Stimulated activated naive CD8-positive, alpha-beta T cell treated with anti-CD3 and anti-CD28 coated beads, Interleukin-15, Interleukin-2, amounts not matched to agents 100 ng/mL and 50 ng/mL, for 24 hours (primary cell): Measurements from ENCODE around the gene HCFC1R1.

ENCODE experiments used
- H3K27ac Mint-ChIP-seq: one replicate; pipeline ENCODE4 v1.8.0; 2021; ENCODE audit warnings: mild to moderate bottlenecking, mixed read lengths
- H3K27me3 Mint-ChIP-seq: one replicate; pipeline ENCODE4 v1.8.0; 2021; ENCODE audit warnings: mixed read lengths
- H3K36me3 Mint-ChIP-seq: one replicate; pipeline ENCODE4 v1.8.0; 2021; ENCODE audit warnings: low read depth, mixed read lengths
- H3K4me1 Mint-ChIP-seq: one replicate; pipeline ENCODE4 v1.8.0; 2021; ENCODE audit warnings: low read depth, mixed read lengths
- H3K4me3 Mint-ChIP-seq: one replicate; pipeline ENCODE4 v1.8.0; 2021; ENCODE audit warnings: mild to moderate bottlenecking, mixed read lengths
- H3K9me3 Mint-ChIP-seq: one replicate; pipeline ENCODE4 v1.8.0; 2021; ENCODE audit warnings: mixed read lengths

Gene HCFC1R1

DNA sequence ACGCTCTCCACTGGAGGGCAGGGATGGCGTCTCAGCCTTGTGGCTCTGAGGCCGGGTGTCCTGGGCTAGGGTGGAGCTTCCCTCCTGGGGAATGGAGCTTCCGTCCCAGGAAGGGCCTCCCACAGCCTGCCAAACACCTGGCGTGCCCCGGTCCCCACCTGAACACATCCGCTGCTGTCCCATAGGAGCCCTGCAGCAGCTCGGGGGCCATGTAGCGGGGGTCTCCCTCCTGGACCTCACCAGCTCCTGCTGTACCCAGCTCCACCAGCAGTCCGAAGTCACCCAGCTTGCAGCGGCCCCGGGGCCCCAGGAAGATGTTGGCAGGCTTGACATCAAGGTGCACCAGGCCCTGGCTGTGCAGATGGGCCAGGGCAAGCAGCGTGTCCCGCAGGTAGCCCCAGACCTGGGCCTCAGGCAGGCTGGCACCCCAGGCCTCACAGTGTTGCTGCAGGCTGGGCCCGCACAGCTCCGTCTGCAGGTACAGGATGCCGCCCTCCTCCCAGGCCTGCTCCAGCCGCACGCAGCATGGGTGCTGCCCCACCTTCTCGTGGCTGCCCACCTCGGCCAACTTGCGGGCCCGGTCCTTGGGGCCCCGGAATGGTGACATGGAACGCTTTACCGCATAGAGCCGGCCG is 48.5 kb downstream of the HCFC1R1 start:
- Mint-ChIP-seq H3K36me3 (peaks cover 39% of the 10 kb centered on the region), H3K4me3 (no peak overlapping the region), H3K4me1 (peaks cover 15% of the 10 kb centered on the region), H3K27me3 (no peaks in the 10 kb centered on the region), H3K27ac (no peak overlapping the region), H3K9me3 (no peaks in the 10 kb centered on the region)

GRCh38 chr16:2974319-2975056 is 49.3 kb downstream of the HCFC1R1 start:
- H3K27ac Mint-ChIP-seq: no peak overlapping the region
- no peaks in the 10 kb centered on the region for H3K27me3 Mint-ChIP-seq
- H3K4me3 Mint-ChIP-seq: no peak overlapping the region
- peaks cover 39% of the 10 kb centered on the region for H3K36me3 Mint-ChIP-seq
- H3K4me1 Mint-ChIP-seq: peaks cover 15% of the 10 kb centered on the region
- H3K9me3 Mint-ChIP-seq: no peaks in the 10 kb centered on the region

DNA sequence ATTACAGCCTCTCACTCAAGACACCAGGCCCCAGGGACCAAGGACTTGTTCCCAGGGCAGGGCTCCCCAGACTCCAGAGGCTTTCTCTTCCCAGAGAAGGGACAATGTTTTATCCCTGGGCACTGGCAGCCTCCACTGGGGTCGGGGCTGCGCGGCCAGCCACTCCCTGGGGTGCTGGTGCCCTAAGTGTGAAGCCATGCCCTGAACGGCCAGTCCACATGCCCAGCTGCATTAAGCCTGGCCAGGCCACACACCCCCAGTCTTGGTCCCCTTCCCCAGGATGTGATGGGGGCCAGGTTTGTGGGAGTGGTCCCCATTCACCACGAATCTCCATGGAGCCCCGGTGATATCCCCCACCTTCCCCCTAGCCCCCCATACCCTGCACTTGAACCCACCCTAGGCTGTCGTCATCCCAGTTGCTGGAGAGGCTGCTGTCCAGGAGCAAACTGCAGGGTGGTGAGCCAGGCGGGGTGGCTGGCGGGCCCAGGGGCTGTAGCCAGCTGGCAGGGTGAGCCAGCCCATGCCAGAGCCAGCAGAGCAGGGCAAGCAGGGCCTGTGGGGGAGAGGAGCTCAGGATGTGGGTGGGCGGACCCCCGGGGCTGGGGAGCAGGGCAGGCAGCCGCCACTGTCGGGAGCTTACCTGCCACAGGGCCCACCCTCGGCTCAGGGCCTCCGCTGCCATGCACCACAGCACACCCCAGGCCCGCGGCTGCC is 50.0 kb downstream of the HCFC1R1 start:
- Mint-ChIP-seq H3K4me3 (no peak overlapping the region), H3K27me3 (no peaks in the 10 kb centered on the region), H3K9me3 (no peaks in the 10 kb centered on the region), H3K36me3 (peaks cover 36% of the 10 kb centered on the region), H3K27ac (no peak overlapping the region), H3K4me1 (peaks cover 13% of the 10 kb centered on the region)

GRCh38 chr16:2973093-2973492 is 50.6 kb downstream of the HCFC1R1 start:
- H3K36me3 Mint-ChIP-seq: peaks cover 32% of the 10 kb centered on the region
- no peak overlapping the region for H3K27ac Mint-ChIP-seq
- no peaks in the 10 kb centered on the region for H3K9me3 Mint-ChIP-seq
- no peak overlapping the region for H3K4me3 Mint-ChIP-seq
- H3K4me1 Mint-ChIP-seq: peaks cover 17% of the 10 kb centered on the region
- peaks cover 4% of the 10 kb centered on the region for H3K27me3 Mint-ChIP-seq
